Karpas-422 (cell line): Measurements from ENCODE around the gene EXT2. TPM values are rescaled to one million over a fixed set of nuclear protein-coding genes. Genes with fewer than 3 reads are reported as not detected.

Experiments used
- DNase-seq: peaks from one replicate; pipeline ENCODE4 v3.0.0-alpha.2; 2015
- H2AFZ ChIP-seq: fragments of 200-600 bp; sonication (generic); 2 replicates; pipeline ENCODE4 v1.6.1; 2014; ENCODE audit warnings: antibody characterized with exemption, low read length, mixed read lengths
- H3K27ac ChIP-seq: fragments of 200-600 bp; sonication (generic); 2 replicates; pipeline ENCODE4 v1.5.1; 2014; ENCODE audit warnings: mild to moderate bottlenecking, low read length, moderate library complexity
- H3K27me3 ChIP-seq: fragments of 200-600 bp; sonication (generic); 2 replicates; pipeline ENCODE4 v1.6.1; 2014; ENCODE audit warnings: low read length, mixed read lengths
- H3K36me3 ChIP-seq: fragments of 200-600 bp; sonication (generic); 2 replicates; pipeline ENCODE4 v1.6.1; 2014; ENCODE audit warnings: low read length, mixed read lengths; ENCODE audit not compliant: insufficient read depth
- H3K4me1 ChIP-seq: fragments of 200-600 bp; sonication (generic); 2 replicates; pipeline ENCODE4 v1.6.1; 2014; ENCODE audit warnings: mild to moderate bottlenecking, low read length, mixed read lengths
- H3K4me2 ChIP-seq: fragments of 200-600 bp; sonication (generic); 2 replicates; pipeline ENCODE4 v1.6.1; 2014; ENCODE audit warnings: low read length, low read depth, mild to moderate bottlenecking; ENCODE audit not compliant: poor library complexity, severe bottlenecking
- H3K4me3 ChIP-seq: fragments of 200-600 bp; sonication (generic); 2 replicates; pipeline ENCODE4 v1.5.1; 2014; ENCODE audit warnings: mild to moderate bottlenecking, antibody characterized with exemption, low read length, mixed read lengths
- H3K79me2 ChIP-seq: fragments of 200-600 bp; sonication (generic); 2 replicates; pipeline ENCODE4 v1.6.1; 2014; ENCODE audit warnings: mild to moderate bottlenecking, low read length, mixed read lengths
- H3K9ac ChIP-seq: fragments of 200-600 bp; sonication (generic); 2 replicates; pipeline ENCODE4 v1.6.0; 2014; ENCODE audit warnings: low read length
- H3K9me2 ChIP-seq: fragments of 200-600 bp; sonication (generic), shearing (Covaris generic); replicated peaks from 2 replicates; pipeline ENCODE4 v1.6.0; 2014; ENCODE audit warnings: mild to moderate bottlenecking, low read length, moderate library complexity; ENCODE audit not compliant: insufficient read depth
- H3K9me3 ChIP-seq: fragments of 300-700, 200-600 bp; sonication (generic); 2 replicates; pipeline ENCODE4 v1.6.1; 2014; ENCODE audit warnings: low read length, mixed read lengths
- H4K20me1 ChIP-seq: fragments of 200-600 bp; sonication (generic); 2 replicates; pipeline ENCODE4 v1.6.1; 2014; ENCODE audit warnings: mild to moderate bottlenecking, antibody characterized with exemption, low read length, low read depth; ENCODE audit not compliant: insufficient read depth
- total RNA-seq: library from RNA; depleted of rRNA; stranded (reverse); fragments of >200 nt; shearing (Covaris generic); gene quantifications from 2 replicates; pipeline ENCODE4 v1.2.3, GENCODE V29; 2014; ENCODE audit warnings: low replicate concordance

EXT2 gene
- total RNA-seq, 1 experiment from 2014 or later: 64.0 TPM

GRCh38 chr11:44258839-44259420 lies 163.5 kb downstream of the EXT2 start:
- no peaks in the 10 kb centered on the region for H3K27me3 ChIP-seq
- no peak for DNase-seq
- no peaks in the 10 kb centered on the region for H3K9me2 ChIP-seq
- no peak overlapping the region for H3K27ac ChIP-seq
- no peaks in the 10 kb centered on the region for H3K36me3 ChIP-seq
- H3K79me2 ChIP-seq: no peaks in the 10 kb centered on the region
- H3K4me3 ChIP-seq: no peak overlapping the region
- H3K4me2 ChIP-seq: no peak overlapping the region
- H3K9me3 ChIP-seq: no peaks in the 10 kb centered on the region
- H2AFZ ChIP-seq: no peak overlapping the region
- H4K20me1 ChIP-seq: no peaks in the 10 kb centered on the region
- no peak overlapping the region for H3K9ac ChIP-seq
- H3K4me1 ChIP-seq: no peaks in the 10 kb centered on the region

- Histone ChIP-seq H3K27me3 (no peaks in the 10 kb centered on the region), H3K79me2 (no peaks in the 10 kb centered on the region), H3K4me1 (no peaks in the 10 kb centered on the region), H3K9me2 (no peaks in the 10 kb centered on the region), H3K27ac (no peak overlapping the region), H3K9ac (no peak overlapping the region), H3K36me3 (no peaks in the 10 kb centered on the region), H4K20me1 (no peaks in the 10 kb centered on the region), H2AFZ (no peak overlapping the region), H3K4me3 (no peak overlapping the region), H3K4me2 (no peak overlapping the region), H3K9me3 (no peaks in the 10 kb centered on the region)
- no peak for DNase-seq
Observed at GRCh38 chr11:44260081-44260480, 164.6 kb downstream of the EXT2 start.

- Histone ChIP-seq H3K27me3 (no peaks in the 10 kb centered on the region), H3K4me2 (no peak overlapping the region), H3K9me2 (no peaks in the 10 kb centered on the region), H2AFZ (no peak overlapping the region), H3K9ac (no peak overlapping the region), H3K4me1 (no peaks in the 10 kb centered on the region), H3K4me3 (no peak overlapping the region), H4K20me1 (no peaks in the 10 kb centered on the region), H3K79me2 (no peaks in the 10 kb centered on the region), H3K27ac (no peak overlapping the region), H3K36me3 (no peaks in the 10 kb centered on the region), H3K9me3 (no peaks in the 10 kb centered on the region)
- DNase-seq: no peak
Observed at GRCh38 chr11:44261800-44262591, 166.5 kb downstream of the EXT2 start.

GRCh38 chr11:44263738-44264437 lies 168.4 kb downstream of the EXT2 start:
- Histone ChIP-seq H3K36me3 (no peaks in the 10 kb centered on the region), H2AFZ (no peak overlapping the region), H3K4me3 (no peak overlapping the region), H3K27ac (no peak overlapping the region), H3K4me2 (no peak overlapping the region), H3K9ac (no peak overlapping the region), H4K20me1 (0 out of 2 replicates have a peak, but pooled peaks cover 1% of the 10 kb centered on the region), H3K79me2 (no peaks in the 10 kb centered on the region), H3K9me3 (no peaks in the 10 kb centered on the region), H3K27me3 (no peaks in the 10 kb centered on the region), H3K9me2 (no peaks in the 10 kb centered on the region), H3K4me1 (no peaks in the 10 kb centered on the region)
- no peak for DNase-seq

GRCh38 chr11:44264438-44264749 lies 168.9 kb downstream of the EXT2 start:
- no peak overlapping the region for H3K27ac ChIP-seq
- H3K9ac ChIP-seq: no peak overlapping the region
- no peak overlapping the region for H3K4me2 ChIP-seq
- no peak for DNase-seq
- no peaks in the 10 kb centered on the region for H3K9me2 ChIP-seq
- H3K9me3 ChIP-seq: no peaks in the 10 kb centered on the region
- no peaks in the 10 kb centered on the region for H3K36me3 ChIP-seq
- H2AFZ ChIP-seq: no peak overlapping the region
- no peak overlapping the region for H3K4me3 ChIP-seq
- H3K4me1 ChIP-seq: no peaks in the 10 kb centered on the region
- 0 out of 2 replicates have a peak, but pooled peaks cover 3% of the 10 kb centered on the region for H4K20me1 ChIP-seq
- no peaks in the 10 kb centered on the region for H3K79me2 ChIP-seq
- no peaks in the 10 kb centered on the region for H3K27me3 ChIP-seq

- no peak overlapping the region for H3K4me2 ChIP-seq
- 0 out of 2 replicates have a peak, but pooled peaks cover 3% of the 10 kb centered on the region for H4K20me1 ChIP-seq
- no peaks in the 10 kb centered on the region for H3K4me1 ChIP-seq
- H3K4me3 ChIP-seq: no peak overlapping the region
- H2AFZ ChIP-seq: no peak overlapping the region
- no peak for DNase-seq
- H3K9me2 ChIP-seq: no peaks in the 10 kb centered on the region
- H3K79me2 ChIP-seq: no peaks in the 10 kb centered on the region
- no peak overlapping the region for H3K27ac ChIP-seq
- no peaks in the 10 kb centered on the region for H3K9me3 ChIP-seq
- no peak overlapping the region for H3K9ac ChIP-seq
- no peaks in the 10 kb centered on the region for H3K36me3 ChIP-seq
- no peaks in the 10 kb centered on the region for H3K27me3 ChIP-seq
Observed at GRCh38 chr11:44264761-44265160, 169.3 kb downstream of the EXT2 start.

GRCh38 chr11:44266056-44266780 lies 170.7 kb downstream of the EXT2 start:
- H3K4me3 ChIP-seq: no peak overlapping the region
- no peak overlapping the region for H3K9ac ChIP-seq
- no peak for DNase-seq
- H3K9me3 ChIP-seq: no peaks in the 10 kb centered on the region
- H3K36me3 ChIP-seq: no peaks in the 10 kb centered on the region
- H2AFZ ChIP-seq: no peak overlapping the region
- H4K20me1 ChIP-seq: 0 out of 2 replicates have a peak, but pooled peaks cover 3% of the 10 kb centered on the region
- no peaks in the 10 kb centered on the region for H3K9me2 ChIP-seq
- H3K27me3 ChIP-seq: no peaks in the 10 kb centered on the region
- H3K4me1 ChIP-seq: no peaks in the 10 kb centered on the region
- no peaks in the 10 kb centered on the region for H3K79me2 ChIP-seq
- no peak overlapping the region for H3K27ac ChIP-seq
- H3K4me2 ChIP-seq: no peak overlapping the region
